Smooth muscle cell of the brain vasculature (primary cell): ENCODE measurements around the gene ARV1.
"Not testable (repeated sequence)": the region's sequence is repeated elsewhere in the genome, so short reads cannot be mapped to it uniquely, and the experiment has no call there.

ENCODE experiments used
- DNase-seq: peaks from one replicate; pipeline ENCODE4 v3.0.0-alpha.2; 2012; ENCODE audit warnings: low read depth, low spot score

The ARV1 gene

GRCh38 chr1:231019711-231020110, 40.8 kb downstream of the ARV1 start:
- no peak for DNase-seq

DNA sequence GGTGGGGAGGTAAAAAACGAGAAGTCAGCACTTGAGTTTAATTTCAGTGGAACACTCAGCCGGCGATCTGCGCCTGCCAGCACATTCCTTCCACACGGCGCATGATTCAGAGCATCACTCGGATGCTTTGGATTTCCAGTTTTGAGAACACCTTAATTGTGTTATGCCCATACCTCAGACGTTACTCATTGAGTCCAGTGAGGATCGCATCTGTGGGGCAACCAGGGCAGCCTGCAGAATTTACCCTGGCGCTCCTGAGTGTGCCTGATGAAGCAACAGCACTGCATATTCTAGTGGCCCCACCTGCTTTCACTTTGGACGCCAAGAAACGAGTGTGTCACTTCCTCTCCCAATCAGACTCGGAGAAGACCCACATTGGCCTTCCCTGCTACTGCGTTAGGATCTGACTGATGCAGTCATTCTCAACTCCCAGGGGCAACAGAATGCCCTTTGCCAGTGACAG, 41.3 kb downstream of the ARV1 start:
- DNase-seq, result no peak

GRCh38 chr1:231020816-231021215, 41.9 kb downstream of the ARV1 start:
- no peak for DNase-seq

DNA sequence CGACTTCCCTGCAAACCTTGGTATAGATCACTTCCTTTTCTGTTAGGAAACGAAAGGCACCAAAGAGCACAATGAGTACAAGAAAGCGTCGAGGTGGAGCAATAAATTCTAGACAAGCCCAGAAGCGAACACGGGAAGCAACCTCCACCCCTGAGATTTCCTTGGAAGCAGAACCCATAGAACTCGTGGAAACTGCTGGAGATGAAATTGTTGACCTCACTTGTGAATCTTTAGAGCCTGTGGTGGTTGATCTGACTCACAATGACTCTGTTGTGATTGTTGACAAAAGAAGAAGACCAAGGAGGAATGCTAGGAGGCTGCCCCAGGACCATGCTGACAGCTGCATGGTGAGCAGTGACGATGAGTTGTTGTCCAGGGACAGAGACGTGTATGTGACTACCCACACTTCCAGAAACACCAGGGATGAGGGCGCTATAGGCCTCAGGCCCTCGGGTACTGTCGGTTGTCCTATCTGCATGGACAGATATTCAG, 42.7 kb downstream of the ARV1 start:
- DNase-seq, result no peak

- not testable (repeated sequence) for DNase-seq
Measured at GRCh38 chr1:231022543-231022942, 43.6 kb downstream of the ARV1 start.

DNA sequence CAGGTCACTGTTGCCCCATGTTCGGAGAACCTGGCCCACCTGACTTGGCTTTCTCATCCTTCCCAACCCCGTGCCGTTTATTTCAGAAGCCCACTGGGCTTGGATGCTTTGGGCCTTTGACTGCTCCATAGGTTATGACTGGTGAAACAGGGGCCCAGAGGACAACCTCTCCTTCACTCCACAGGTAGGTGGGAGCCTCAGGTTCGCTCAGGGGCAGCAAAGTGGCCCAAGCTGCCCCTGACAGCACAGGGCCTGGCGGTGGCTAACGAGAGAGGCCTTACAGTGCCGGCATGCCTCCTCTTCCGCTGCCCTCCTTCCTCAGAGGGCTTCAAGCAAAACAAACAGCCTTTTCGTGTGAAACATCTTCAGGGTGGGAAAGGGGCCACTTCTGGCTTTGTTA, 44.3 kb downstream of the ARV1 start:
- no peak for DNase-seq

DNA sequence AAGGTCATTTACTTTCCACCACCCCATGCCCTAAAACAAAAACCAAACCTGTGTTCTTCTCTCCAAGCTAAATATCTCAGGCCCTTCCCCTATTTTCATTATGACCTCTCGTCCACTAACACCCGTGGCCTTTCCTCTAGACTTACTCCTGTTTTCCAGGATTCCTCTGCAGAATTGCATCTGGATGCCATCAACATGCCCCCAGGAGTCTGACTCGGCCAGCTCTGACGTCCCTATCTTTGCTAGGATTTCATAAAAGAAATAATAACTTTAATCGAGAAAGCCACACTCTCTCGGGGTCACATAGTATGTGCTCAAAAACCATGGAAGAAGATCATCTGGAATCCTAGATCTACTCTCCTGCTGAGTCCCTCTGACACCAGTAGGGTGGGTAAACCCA, 47.7 kb downstream of the ARV1 start:
- DNase-seq, result no peak

- no peak for DNase-seq
Measured at GRCh38 chr1:231027136-231027925, 48.4 kb downstream of the ARV1 start.

DNA sequence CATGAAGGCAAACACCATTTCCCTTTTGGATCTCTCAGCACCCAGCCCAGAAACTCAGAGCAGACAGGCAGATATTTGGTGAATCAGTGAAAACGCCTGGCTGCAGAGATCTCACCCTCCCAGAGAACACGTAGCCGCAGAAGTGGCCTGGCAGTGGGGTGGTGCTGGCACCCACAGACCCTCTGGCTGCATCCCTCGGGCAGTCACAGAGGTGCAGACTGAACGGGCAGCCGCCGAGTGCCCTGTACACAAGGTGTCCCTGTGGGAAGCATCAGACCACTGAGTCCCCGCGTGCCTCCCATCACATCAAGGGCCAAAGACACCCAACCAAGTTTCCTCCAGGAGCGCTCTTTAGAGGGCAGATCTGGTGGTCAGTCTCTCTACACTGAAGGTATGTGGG, 49.1 kb downstream of the ARV1 start:
- no peak for DNase-seq

DNA sequence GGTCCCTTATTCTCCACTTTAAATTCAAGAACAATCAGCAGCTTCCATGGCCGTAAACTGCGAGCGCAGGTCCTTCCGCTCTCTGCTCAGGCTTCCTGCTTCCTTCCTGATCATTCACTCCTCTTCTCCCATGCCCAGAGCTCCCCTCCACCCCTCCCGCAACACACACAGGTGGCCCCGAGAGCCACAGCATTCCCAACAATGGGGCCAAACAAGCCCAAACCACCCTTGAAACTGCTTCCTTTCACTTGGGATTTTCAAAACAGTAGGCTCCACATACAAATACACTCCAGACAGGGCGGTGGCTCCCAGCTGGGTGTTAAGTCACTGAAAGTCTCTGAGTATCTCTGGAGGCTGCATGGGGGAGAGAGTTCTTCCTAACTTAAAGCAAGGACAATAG, 49.8 kb downstream of the ARV1 start:
- no peak for DNase-seq

GRCh38 chr1:231029247-231029646, 50.4 kb downstream of the ARV1 start:
- not testable (repeated sequence) for DNase-seq

GRCh38 chr1:231029841-231030240, 50.9 kb downstream of the ARV1 start:
- DNase-seq, result no peak

DNA sequence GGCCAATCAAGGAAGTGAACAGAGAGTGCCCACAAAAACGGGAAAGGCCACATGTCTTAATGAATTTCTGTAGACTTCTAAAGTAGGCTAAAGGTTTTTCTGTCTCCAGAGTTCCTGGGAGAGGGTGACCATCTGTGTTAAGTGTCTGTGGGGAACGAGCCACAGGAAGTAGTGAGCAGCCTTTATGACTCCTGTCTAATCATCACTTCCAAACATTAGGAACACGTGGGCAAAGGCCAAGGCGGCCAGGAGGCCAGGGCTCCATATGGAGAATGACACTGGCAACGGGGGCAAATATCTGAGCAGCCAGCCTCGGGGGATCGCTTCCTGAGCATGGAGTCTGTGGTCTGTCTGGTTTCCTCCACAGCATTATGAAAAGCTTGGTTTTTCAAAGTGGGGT, 54.1 kb downstream of the ARV1 start:
- no peak for DNase-seq

DNA sequence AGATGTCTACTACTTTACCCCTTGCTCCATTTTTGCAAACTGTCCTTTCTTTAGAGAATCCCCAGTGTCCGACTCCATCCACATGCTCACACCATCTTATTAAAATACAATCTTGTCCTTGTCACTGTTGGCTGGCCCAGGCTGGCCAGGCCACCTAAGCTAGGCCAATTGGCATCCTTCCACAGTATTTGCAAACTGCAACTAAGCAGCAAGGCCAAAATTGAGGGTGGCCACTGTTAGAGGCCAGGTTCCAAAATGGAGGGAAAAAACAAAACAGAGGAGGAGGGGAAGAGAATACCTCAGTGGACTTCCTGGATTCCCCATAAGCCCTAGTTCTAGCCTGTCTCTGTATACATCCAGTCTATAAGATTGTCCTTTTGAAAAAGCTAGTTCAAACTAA, 56.9 kb downstream of the ARV1 start:
- DNase-seq, result no peak

GRCh38 chr1:231036416-231036815, 57.5 kb downstream of the ARV1 start:
- DNase-seq, result no peak

- DNase-seq, result no peak
Measured at GRCh38 chr1:231037585-231038517, 59.0 kb downstream of the ARV1 start.

DNA sequence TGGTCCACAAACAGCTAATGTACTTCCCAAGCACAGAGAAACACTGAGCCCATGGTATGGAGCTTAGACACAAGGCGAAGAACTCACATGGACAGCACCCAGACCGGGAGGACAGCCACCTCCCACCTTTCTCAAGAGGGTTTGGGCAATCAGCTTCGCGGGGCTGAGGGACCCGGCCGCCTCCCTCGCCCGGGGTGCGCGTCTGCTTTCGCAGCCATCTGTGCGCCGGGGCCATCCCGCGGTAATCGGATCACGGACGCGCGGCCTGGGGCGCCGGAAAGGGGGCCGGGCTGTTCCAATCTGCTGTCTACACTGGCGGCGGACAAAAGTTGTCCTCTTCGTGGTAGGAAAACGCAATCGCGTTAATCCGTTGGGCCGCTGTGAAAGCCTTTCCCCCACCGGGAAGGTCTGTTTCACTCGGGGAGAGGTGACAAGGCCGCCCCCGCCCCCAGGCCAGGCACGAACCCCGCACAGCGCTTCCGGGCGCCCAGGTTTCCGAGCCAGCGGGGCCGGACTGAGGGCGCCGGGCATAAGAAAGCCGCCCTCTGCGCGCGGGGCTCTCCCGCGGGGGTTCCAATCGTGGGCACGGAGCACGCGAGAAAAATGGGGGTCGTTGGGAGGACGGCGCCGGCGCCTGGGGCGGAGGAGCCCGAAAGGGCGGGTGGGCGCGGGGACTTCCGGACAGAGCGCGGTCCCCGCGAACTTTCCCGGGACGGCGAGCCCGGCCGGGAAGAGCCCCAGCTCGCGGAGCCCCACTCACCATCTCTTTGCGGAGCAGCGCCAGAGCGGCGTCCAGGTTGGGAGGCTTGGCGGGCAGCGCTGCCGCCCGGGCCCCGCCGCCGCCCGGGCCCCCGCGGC, 60.5 kb downstream of the ARV1 start:
- no peak for DNase-seq

DNA sequence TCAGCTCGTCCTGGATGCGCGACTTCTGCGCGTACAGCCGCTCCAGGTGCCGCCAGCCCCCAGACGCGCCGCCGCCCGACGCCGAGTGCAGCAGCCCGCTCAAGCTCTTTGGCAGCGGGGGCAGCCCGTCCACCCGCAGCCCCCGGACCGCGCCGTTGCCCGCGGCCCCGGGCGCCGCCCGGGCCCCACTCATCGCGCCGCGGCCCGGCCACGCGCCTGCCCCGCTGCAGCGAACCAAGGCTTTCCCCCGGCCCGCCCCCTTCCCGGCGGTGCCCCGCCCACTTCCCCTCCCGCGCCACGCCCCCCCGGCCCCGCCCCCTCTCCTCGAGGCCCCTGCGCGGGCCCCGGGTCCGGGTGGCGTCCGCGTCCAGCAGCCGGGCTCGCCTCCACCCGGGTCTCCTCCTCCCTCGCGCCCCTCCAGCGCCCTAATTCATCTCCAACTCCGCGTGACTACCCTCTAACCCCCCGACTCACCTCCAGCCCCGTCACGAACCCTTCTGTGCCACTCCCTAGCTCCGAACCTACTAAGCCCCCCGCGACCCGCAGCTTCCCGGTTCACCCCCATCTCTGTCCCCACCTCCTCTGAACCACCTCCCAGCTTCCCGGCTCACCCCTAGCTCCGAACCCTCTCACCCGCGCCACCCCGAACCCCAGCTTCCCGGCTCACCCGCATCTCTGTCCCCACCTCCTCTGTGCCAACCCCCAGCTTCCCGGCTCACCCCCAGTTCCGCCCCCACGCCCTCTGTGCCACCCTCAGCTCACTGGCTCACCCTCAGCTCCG, 61.3 kb downstream of the ARV1 start, which contains the start of gene FAM89A:
Gene FAM89A (minus strand): TSS at position 236 of the 781 bp plus-strand sequence. CDS start 43 bp downstream, at position 193.
- DNase-seq, result no peak

- no peak for DNase-seq
Measured at GRCh38 chr1:231040800-231041718, 62.2 kb downstream of the ARV1 start.
